Stimulated activated CD4-positive, alpha-beta T cell treated with anti-CD3 and anti-CD28 coated beads, Interleukin-12 subunit alpha, Interleukin-12 subunit beta, amount 100 ng/mL, for 4 hours (primary cell): ENCODE results near the gene SMIM12.

Experiments
- DNase-seq: peaks from one replicate; pipeline ENCODE4 v3.0.0-alpha.2; 2020

Gene SMIM12

DNA sequence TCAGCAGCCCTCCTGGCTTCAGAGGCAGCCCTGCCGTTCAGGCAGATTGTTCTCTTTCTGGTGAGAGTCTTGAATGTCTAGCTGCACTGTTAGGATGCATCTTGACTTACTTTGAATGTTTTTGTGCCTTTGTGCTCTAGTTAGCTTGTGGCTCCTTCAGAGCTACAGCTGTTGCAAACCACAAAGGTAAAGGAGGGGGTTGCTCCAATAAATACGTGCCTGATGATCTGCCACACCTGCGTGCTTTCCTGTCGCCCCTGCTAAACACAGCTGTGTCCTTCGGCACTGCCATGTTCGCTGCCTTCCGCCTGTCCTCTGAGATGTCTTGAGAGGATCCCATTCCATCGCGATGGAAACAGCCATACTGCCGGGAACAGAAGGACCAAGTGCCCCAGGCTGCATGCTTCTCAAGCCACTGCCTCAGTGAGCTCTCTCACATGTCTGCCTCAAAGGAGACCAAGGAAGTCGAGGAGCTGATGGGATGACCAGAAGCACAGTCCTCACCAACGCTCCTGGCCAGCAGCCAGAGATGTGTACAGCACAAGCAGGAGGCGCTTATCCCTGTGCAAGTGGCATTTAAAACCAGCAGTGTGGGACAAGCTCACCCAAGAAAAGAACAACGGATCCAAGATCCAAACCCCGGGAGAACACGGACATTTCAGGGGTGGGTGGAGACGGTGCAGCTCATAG, 12.0 kb upstream of the SMIM12 start:
- no peak for DNase-seq

- DNase-seq: no peak
Measured at GRCh38 chr1:34870395-34870794, 10.8 kb upstream of the SMIM12 start.

- no peak for DNase-seq
Measured at GRCh38 chr1:34869760-34870159, 10.2 kb upstream of the SMIM12 start.

DNA sequence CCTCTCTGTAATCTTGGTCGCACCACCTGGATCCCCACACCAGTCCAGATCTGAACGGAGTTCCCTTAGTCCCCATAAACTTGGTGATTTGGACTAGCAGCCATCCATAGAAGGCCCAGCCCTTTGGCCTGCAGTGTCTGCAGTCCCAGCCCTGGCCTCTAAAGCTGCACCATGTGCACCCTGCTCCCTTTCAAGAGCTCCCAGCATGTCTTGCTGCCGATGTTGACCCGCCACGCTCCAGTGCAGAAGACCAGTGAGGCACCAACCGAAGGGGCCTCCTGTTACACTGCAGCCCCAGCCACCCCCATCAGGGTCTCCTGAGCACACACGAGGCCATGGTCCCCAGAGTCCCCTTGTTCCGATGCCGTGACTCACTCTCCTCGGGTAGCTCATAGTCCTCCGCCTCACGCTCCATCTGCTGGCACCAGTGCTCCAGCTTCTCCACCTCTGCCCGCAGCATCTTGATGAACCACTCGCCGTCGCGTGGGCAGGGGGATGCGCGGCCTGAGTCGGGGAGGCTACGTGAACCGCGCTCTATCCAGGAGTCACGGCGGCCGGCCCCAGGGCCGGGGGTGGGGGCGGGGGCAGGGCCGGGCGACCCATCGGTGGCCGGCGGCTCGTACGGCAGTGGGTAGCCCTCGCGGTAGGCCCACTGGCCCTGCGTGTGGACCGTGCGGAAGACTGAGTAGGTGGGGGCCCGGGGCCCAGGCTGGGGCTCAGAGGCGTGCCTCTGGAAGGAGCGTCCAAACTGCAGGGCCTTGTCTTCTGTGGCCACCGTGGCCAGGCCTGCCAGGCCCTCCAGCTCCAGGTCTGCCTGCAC, 8.9 kb upstream of the SMIM12 start:
- no peak for DNase-seq

GRCh38 chr1:34867415-34867814, 7.9 kb upstream of the SMIM12 start:
- DNase-seq: no peak

DNA sequence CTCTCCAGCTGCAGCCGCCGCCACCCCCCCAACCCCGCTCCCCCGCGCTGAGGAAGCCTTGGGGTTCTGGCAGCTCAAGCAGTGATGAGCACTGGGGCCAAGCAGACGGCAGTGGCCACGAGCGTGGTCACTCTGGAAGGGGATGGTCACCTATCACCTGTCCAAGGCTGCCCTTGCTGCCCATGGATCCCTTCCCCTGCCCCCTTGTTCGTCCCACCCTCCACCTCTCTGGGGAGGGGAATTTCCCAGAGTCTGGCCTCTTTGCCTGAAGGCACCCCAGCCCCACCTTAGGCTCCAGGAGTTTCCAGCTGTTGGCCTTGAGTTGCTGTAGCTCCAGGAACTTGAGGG, 7.2 kb upstream of the SMIM12 start:
- DNase-seq: no peak

- peak; percentile 94 for DNase-seq
Measured at GRCh38 chr1:34865981-34866761, 6.6 kb upstream of the SMIM12 start.

DNA sequence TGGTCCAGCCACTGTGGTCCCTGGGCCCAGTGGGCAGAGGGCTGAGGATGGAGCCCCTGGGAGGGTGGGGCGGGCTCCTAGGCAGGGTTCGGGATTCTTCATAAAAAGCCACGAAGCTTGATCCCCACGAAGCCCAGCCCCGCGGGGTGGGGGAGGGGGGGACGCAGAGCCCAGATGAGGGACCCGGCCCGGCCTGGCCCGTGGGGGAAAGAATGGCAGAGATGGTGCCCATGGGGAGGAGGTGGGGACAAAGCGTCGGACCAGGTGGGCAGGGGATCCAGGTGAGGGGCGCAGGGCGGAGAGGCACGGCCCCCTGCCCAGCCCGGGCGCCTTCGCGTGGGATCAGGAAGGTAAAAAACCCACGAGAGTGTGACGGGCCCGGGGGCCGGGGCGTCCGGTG, 6.0 kb upstream of the SMIM12 start:
- peak; percentile 25 for DNase-seq

DNA sequence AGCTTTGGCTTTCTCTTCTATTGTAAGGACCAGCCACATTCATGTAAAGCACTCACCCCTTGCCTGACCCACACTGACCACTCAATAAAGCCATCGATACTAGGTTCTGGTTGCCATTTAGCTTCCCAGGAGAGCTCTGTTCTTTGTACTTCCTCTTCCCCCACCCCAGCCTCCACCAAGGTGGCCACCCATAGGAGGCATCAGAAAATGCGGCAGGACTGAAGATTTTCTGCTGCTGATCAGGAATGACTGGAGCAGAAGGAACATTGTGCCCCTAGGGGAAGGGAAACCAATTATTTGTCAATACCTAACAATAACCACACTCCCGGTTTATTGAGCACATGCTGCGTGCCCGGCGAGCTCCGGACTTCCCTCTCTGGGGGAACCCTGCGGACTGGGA, 5.2 kb upstream of the SMIM12 start:
- no peak for DNase-seq

DNA sequence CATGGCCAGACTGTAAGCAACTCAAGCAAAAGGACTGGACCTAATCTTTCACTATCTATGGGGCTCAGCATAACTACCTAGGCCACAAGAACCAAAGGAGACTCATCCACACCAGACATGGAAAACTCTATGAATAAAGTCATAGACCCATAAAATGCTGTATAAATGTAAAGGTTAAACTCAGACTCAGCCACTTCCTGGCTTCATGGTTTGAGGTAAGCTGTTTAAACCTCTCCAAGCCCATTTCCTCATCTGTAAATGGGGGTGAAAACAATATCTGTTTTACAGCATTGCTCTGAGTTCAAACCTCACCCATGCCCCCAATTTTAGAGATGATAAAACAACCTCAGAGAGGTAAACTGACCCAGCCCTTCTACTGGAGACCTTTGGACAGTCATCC, 4.0 kb upstream of the SMIM12 start:
- no peak for DNase-seq

DNA sequence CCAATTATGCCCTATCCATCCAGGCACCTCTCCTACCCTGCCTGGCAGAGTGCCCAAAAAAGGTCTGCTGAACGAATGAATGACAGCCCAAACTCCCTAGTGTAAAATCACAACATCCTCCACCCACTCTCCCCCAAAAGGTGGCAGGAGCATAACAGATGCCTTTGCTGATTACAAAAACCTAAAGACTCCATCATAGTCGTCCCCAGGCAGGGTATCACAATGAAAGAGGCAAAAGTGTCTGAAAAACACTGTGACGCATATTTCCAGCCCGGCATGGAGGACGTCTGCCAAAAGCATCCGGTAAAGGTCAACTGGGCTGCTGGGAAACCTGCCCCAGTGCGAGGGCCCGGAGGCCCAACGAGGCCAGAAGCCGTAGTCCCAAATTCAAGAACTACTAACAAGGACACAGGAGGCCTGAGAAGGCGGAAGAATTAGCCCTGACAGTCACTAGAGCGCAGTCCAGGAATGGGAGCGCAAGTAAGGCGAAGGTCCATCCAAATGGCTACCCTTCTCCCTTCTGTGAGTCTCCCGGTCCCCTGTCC, 576 bp downstream of the SMIM12 start:
- DNase-seq: peak; percentile 29

DNA sequence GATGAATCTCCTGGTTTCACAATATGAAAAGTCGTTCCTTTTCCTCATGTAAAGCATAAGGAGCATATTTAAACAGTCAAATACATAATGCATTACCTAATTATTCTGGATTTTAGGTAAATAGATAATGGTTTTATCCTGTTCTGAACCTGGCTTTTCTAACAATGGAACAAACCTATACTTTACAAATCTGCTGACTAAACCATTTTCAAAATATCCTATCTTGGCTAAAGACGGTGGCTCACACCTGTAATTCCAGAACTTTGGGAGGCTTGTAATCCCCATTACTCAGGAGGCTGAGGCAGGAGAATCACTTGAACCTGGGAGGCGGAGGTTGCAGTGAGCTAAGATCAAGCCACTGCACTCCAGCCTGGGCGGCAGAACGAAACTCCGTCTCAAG, 2.9 kb downstream of the SMIM12 start:
- DNase-seq: no peak

DNA sequence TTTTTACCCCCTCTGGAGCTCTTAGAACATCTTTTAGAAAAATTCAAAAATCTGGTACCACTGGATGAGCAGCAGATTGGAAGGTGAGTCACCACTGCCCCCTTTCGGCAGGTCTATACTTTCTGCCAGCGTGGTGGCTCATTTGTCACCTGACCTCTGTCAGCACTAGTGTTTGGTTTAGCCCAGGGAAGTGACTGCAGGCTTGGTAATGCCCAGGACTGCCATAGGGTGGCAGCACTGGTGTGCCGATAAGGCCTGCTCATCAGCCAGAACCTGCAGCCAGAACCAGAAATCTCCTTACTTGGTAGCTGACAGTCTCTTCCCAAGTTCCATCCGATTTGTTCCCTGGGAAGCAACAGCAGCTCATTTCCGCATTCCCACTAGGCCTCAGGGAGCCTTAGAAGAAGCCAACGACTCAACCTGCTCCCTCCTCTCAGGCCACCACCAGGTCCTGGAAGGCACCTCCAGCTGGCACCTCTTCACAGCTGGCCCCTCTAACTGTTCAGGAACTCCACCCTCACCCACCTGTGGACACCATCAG, 6.8 kb downstream of the SMIM12 start:
- DNase-seq: peak; percentile 82

- no peak for DNase-seq
Measured at GRCh38 chr1:34851431-34852105, 8.0 kb downstream of the SMIM12 start.

DNA sequence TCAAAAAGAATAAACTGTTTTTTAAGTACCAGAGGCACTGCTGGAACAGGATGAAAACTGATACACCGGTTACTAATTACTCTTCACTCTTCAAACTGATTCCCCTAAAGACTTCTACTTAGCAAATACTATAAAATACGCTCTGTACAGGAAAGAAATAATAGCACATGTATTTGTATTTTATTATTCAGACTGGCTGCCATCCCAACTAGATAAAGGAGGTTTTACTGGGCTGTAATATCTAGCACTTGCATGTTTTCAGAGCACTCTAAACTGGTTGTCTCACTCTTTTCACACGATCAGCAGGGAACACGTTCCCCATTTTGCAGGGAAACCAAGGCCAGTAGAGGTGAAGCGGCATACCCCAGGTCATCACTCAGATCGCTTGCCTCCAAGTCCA, 9.2 kb downstream of the SMIM12 start:
- no peak for DNase-seq

GRCh38 chr1:34847094-34847493, 12.5 kb downstream of the SMIM12 start:
- DNase-seq: no peak

DNA sequence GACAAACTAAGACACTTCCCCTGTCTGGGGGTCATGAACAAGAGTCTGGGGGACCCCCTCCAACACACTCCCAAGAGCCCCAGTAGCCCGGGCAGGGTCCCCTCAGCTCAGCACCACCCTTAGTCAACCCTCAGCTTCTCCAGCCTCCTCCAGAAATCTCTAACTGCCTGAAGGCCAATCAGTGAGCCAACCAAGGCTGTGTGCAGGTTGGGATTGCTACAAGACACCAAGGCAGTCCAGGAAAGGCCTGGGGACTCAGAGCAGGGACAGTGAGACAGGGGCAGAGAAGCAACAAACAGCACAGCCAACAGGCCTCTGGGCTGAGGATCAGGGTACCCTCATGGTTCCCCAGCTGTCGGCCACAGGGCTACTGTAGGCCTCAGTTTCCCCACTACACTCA, 13.3 kb downstream of the SMIM12 start:
- no peak for DNase-seq

- DNase-seq: no peak
Measured at GRCh38 chr1:34845131-34845901, 14.2 kb downstream of the SMIM12 start.

DNA sequence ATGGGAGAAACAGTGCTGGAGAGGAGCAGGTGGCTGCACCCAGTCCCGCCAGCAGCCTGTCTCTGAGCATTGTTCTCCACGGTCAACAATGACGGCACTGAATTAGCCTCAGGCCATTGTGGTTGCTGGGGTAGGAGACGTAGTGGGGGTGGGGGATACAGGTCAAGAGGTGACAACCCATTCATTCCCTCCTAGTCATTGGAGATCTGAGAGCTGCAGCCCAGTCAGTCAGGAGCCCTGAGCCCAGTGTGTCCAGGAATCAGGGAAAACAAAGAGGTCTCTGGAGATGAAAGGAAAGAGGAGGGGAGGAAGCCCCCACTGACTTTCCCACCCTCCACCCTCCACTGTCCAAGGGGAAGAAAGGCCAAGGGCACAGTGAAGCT, 15.3 kb downstream of the SMIM12 start:
- no peak for DNase-seq

DNA sequence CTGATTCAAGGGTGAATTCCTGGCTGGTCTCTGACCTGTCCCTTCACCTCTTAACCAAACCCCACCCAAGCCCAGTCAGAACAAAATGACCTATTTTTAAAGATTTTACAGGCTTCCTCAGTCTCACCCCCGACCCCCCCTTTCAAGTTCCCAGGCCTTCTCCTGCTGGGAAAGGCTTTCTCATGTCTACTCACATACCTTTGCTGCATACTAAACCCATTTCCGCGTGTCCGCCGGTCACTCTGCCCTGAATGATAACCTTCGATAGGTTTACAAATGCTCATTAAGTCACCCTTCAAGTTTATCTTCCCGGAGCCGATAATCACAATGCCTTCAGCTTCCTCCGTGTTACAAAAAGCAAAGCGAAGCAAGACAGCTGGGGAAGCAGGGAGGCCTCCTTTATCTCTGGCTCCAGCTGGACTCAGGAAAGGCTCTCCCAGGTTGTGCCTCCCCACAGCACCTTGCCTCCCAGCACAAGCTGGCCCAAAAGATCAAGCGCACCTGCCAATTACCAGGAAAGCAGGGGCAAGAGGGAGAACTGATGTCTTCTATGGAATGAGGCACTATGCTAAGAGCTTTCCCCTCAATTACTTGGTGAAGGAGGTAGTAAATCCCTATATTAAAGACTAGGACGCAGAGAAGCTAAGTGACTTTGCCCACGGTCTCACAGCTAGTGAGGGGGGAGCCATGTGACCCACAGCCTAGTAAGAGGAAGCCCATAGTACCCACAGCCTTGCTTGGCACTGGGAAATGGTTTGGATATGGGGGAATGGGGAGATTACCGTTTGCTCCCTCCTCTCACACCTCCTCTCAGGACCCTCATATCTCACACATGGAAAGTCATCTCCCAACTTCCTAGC, 15.9 kb downstream of the SMIM12 start:
- no peak for DNase-seq

GRCh38 chr1:34842952-34843371, 16.6 kb downstream of the SMIM12 start:
- DNase-seq: no peak
